ENCODE measurements around the gene ECT2L. TPM values are rescaled to one million over a fixed set of nuclear protein-coding genes. Genes with fewer than 3 reads are reported as not detected.

Gene ECT2L
- total RNA-seq, 1 experiment from 2014 or later = not detected

- POLR2A ChIA-PET (ENCODE audit: unreplicated experiment) = no interaction called here
- TF ChIP-seq EZH2 (IDR thresholded peaks at IDR 0.05; ENCODE audit: low read depth) = no peak
- no peak for TF ChIP-seq CTCF (conservative IDR thresholded peaks at IDR 0.05)
- Histone ChIP-seq H3K4me3 (no peak overlapping the region), H2AFZ (0 out of 2 replicates have a peak overlapping the region, but pooled peaks have one; percentile 25), H3F3A (ENCODE audit: insufficient read depth, low read depth) (peaks cover 27% of the 10 kb centered on the region), H3K27ac (no peak overlapping the region), H3K36me3 (ENCODE audit: low read depth) (no peaks in the 10 kb centered on the region), H4K20me1 (ENCODE audit: insufficient read depth) (no peaks in the 10 kb centered on the region), H3K4me2 (no peak overlapping the region), H3K9me3 (ENCODE audit: insufficient read depth, low read depth) (no peaks in the 10 kb centered on the region), H3K27me3 (ENCODE audit: insufficient read depth, low read depth) (no peaks in the 10 kb centered on the region), H3K79me2 (ENCODE audit: low read depth) (no peaks in the 10 kb centered on the region), H3K4me1 (replicated peaks; ENCODE audit: insufficient read depth) (peaks cover 39% of the 10 kb centered on the region), H3K9me2 (ENCODE audit: insufficient read depth) (no peaks in the 10 kb centered on the region)
- BruUV-seq (replicated peaks) = no TSS peak
- intact Hi-C loops (cut with micrococcal nuclease; ENCODE audit: unreplicated experiment) = loop anchor here (5.0 to 10.0 kb wide), 3 partner anchors 87 to 322 kb away; partner anchors contain the start of gene HECA
- DNase-seq = no peak
- CTCF ChIA-PET = no interaction called here
Observed at GRCh38 chr6:138815221-138815620, 19.3 kb downstream of the ECT2L start.

- no peaks in the 10 kb centered on the region for H3K36me3 ChIP-seq (ENCODE audit: low read depth)
- no peaks in the 10 kb centered on the region for H3K9me2 ChIP-seq (ENCODE audit: insufficient read depth)
- no peak overlapping the region for H3K4me3 ChIP-seq
- H2AFZ ChIP-seq = 0 out of 2 replicates have a peak overlapping the region, but pooled peaks have one; percentile 25
- H3K4me1 ChIP-seq (replicated peaks; ENCODE audit: insufficient read depth) = peaks cover 46% of the 10 kb centered on the region
- H3K27ac ChIP-seq = no peak overlapping the region
- no peaks in the 10 kb centered on the region for H3K79me2 ChIP-seq (ENCODE audit: low read depth)
- no peak overlapping the region for H3K4me2 ChIP-seq
- peak; percentile 88 for TF ChIP-seq CTCF (conservative IDR thresholded peaks at IDR 0.05)
- no peak for TF ChIP-seq EZH2 (IDR thresholded peaks at IDR 0.05; ENCODE audit: low read depth)
- H4K20me1 ChIP-seq (ENCODE audit: insufficient read depth) = no peaks in the 10 kb centered on the region
- no peaks in the 10 kb centered on the region for H3K9me3 ChIP-seq (ENCODE audit: insufficient read depth, low read depth)
- H3F3A ChIP-seq (ENCODE audit: insufficient read depth, low read depth) = peaks cover 27% of the 10 kb centered on the region
- ChIA-PET CTCF (interaction anchor here (0.5 to 0.7 kb wide), 2 partner anchors 297 to 415 kb away, joined by 3 to 5 read pairs; no protein-coding TSS in a partner anchor), POLR2A (ENCODE audit: unreplicated experiment) (no interaction called here)
- intact Hi-C loops (cut with micrococcal nuclease; ENCODE audit: unreplicated experiment) = loop anchor here (1.0 to 10.0 kb wide), 4 partner anchors 86 to 548 kb away; partner anchors contain the start of gene HECA
- no peaks in the 10 kb centered on the region for H3K27me3 ChIP-seq (ENCODE audit: insufficient read depth, low read depth)
- peak in 1 of 2 experiments; percentile 74 for DNase-seq
- BruUV-seq (replicated peaks) = no TSS peak
Observed at GRCh38 chr6:138815797-138816528, 20.1 kb downstream of the ECT2L start.

- H3K27me3 ChIP-seq (ENCODE audit: insufficient read depth, low read depth) = no peaks in the 10 kb centered on the region
- H3K4me2 ChIP-seq = peak overlapping the region; percentile 66
- BruUV-seq (replicated peaks) = no TSS peak
- H2AFZ ChIP-seq = peak overlapping the region; percentile 45; the same call in 1 of the 2 replicates
- no peaks in the 10 kb centered on the region for H3K9me3 ChIP-seq (ENCODE audit: insufficient read depth, low read depth)
- H3K79me2 ChIP-seq (ENCODE audit: low read depth) = no peaks in the 10 kb centered on the region
- CTCF ChIA-PET = interaction anchor here (0.6 kb wide), 2 partner anchors 27 to 69 kb away, joined by 3 to 5 read pairs; no protein-coding TSS in a partner anchor
- H3K4me1 ChIP-seq (replicated peaks; ENCODE audit: insufficient read depth) = peaks cover 51% of the 10 kb centered on the region
- DNase-seq = peak; percentile 87 to 100
- peak overlapping the region; percentile 15; the same call in 1 of the 2 replicates for H3K4me3 ChIP-seq
- H3K27ac ChIP-seq = peak overlapping the region; percentile 93
- H4K20me1 ChIP-seq (ENCODE audit: insufficient read depth) = no peaks in the 10 kb centered on the region
- POLR2A ChIA-PET (ENCODE audit: unreplicated experiment) = interaction anchor here (0.6 kb wide), 1 partner anchor 590 kb away, joined by 4 read pairs; no protein-coding TSS in a partner anchor
- H3F3A ChIP-seq (ENCODE audit: insufficient read depth, low read depth) = peaks cover 27% of the 10 kb centered on the region
- TF ChIP-seq EZH2 (IDR thresholded peaks at IDR 0.05; ENCODE audit: low read depth) = no peak
- no peak for TF ChIP-seq CTCF (conservative IDR thresholded peaks at IDR 0.05)
- intact Hi-C loops (cut with micrococcal nuclease; ENCODE audit: unreplicated experiment) = loop anchor here (1.0 to 10.0 kb wide), 4 partner anchors 85 to 320 kb away; partner anchors contain the start of genes HECA and REPS1
- no peaks in the 10 kb centered on the region for H3K9me2 ChIP-seq (ENCODE audit: insufficient read depth)
- no peaks in the 10 kb centered on the region for H3K36me3 ChIP-seq (ENCODE audit: low read depth)
Observed at GRCh38 chr6:138817799-138818198, 21.9 kb downstream of the ECT2L start.

Measured in PC-9 (cell line).